Brain microvascular endothelial cell (primary cell): ENCODE data around the gene NFATC1.

Source experiments
- DNase-seq: peaks from one replicate; pipeline ENCODE4 v3.0.0-alpha.2; 2020
- H3K27ac ChIP-seq: fragments of 250-450 bp; sonication (Bioruptor Pico); 2 replicates; pipeline ENCODE4 v1.5.1; 2020; ENCODE audit warnings: mild to moderate bottlenecking, moderate library complexity
- H3K27me3 ChIP-seq: fragments of 250-450 bp; sonication (Bioruptor Pico); replicated peaks from 2 replicates; pipeline ENCODE4 v1.5.1; 2020; ENCODE audit warnings: mild to moderate bottlenecking
- H3K36me3 ChIP-seq: fragments of 250-450 bp; sonication (Bioruptor Pico); replicated peaks from 2 replicates; pipeline ENCODE4 v1.5.1; 2020; ENCODE audit warnings: mild to moderate bottlenecking
- H3K4me3 ChIP-seq: 2 replicates; pipeline ENCODE4 v1.5.1; 2011; ENCODE audit warnings: low read depth, mild to moderate bottlenecking, control low read depth, low read length, moderate library complexity
- CTCF ChIP-seq: IDR thresholded peaks from 2 replicates; pipeline ENCODE4 v1.5.1; 2011; ENCODE audit warnings: low read depth, mild to moderate bottlenecking, moderate library complexity, low read length, control low read depth, inconsistent platforms; ENCODE audit errors: missing control alignments
- in situ Hi-C: cut with HindIII; loops from 2 replicates; pipeline ENCODE4 v1.10.0; 2017; ENCODE audit warnings: low sequenced_read_pairs, low pct_ligation_motif_present

NFATC1 gene

DNA sequence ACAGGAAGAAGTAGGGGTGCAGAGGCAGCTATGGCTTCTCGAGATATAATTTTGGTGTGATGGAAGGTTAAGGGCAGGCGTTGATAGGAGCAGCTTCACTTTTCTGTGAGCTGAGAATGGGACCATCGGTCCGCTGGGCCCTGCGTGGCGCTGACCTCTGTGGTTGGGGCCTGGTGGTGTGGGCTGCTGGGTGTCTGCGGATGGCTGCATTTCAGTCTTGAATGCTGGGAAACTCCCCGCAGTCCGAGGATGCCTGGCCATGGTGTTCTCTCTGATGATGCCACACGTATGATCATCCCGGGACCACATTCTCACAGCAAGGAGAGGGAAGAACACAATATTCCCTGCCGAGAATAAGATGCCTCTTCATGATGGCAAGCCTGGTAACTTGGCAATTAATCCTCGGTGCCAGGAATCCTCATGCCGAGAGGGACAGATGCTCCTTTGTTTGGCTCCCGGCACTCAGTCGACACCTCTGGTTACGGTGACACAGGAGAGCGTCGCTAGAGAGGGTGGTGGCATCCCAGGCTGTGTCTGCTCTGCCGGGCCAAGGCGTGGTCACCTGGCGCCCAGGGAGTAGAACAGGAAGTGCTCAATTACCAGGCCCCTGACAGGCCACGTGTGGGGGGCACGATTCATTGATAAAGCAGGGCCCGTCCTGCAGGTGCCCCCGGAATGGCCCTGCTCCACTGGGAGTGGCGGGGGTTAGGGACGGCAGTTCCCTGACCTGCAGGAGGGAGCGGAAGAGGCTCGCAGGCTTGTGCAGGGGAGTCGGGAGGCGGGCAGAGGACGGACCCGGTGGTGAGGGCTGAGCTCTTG, 164.5 kb downstream of the NFATC1 start:
- no peak for DNase-seq
- in situ Hi-C loops: no loop called here
- Histone ChIP-seq H3K27ac (no peak overlapping the region), H3K27me3 (no peaks in the 10 kb centered on the region), H3K36me3 (no peaks in the 10 kb centered on the region), H3K4me3 (no peak overlapping the region)
- no peak for TF ChIP-seq CTCF

DNA sequence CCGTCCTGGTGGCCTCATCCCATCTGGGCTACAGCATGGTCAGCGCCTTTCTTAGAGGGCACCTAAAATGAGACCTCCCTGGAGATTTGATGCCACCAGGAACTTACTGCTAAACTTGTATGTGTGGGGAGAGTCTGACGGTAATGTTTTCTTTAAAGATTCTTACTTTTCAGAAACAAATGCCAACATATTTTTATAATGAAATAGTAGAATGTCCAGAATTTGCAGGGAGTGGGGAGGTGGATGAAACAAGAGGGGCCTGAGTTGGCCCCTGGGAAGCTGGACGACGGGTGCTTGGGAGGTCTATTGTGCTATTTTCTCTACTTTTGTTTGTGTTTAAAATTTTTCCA, 165.1 kb downstream of the NFATC1 start:
- in situ Hi-C loops: no loop called here
- Histone ChIP-seq H3K36me3 (no peaks in the 10 kb centered on the region), H3K27me3 (no peaks in the 10 kb centered on the region), H3K27ac (no peak overlapping the region), H3K4me3 (no peak overlapping the region)
- no peak for TF ChIP-seq CTCF
- no peak for DNase-seq

DNA sequence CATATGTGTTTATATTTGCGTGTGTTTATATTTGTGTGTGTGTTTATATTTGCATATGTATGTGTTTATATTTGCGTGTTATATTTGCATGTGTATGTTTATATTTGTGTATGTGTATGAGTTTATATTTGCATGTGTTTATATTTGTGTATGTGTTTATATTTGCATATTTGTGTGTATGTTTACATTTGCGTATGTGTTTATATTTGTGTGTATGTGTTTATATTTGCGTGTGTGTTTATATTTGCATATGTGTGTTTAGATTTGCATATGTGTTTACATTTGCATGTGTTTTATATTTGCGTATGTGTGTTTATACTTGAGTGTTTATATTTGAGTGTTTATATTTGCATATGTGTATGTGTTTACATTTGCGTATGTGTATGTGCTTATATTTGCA, 168.2 kb downstream of the NFATC1 start:
- in situ Hi-C loops: no loop called here
- Histone ChIP-seq H3K36me3 (no peaks in the 10 kb centered on the region), H3K27ac (no peak overlapping the region), H3K27me3 (no peaks in the 10 kb centered on the region), H3K4me3 (no peak overlapping the region)
- no peak for DNase-seq
- no peak for TF ChIP-seq CTCF

DNA sequence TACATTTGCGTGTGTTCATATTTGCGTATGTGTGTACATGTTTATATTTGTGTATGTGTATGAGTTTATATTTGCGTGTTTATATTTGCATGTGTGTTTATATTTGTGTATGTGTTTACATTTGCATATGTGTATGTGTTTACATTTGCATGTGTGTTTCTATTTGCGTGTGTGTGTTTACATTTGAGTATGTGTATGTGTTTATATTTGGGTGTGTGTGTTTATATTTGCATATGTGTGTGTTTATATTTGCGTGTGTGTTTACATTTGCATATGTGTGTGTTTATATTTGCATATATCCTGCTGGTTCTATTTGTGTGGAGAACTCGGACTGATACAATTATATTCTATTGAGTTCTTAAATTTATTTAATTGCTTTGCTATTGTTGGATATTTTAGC, 168.7 kb downstream of the NFATC1 start:
- H3K36me3 ChIP-seq: no peaks in the 10 kb centered on the region
- DNase-seq: no peak
- in situ Hi-C loops: no loop called here
- no peak overlapping the region for H3K27ac ChIP-seq
- H3K27me3 ChIP-seq: no peaks in the 10 kb centered on the region
- no peak for TF ChIP-seq CTCF
- no peak overlapping the region for H3K4me3 ChIP-seq

- H3K27ac ChIP-seq: no peak overlapping the region
- no peaks in the 10 kb centered on the region for H3K27me3 ChIP-seq
- no peak for DNase-seq
- H3K36me3 ChIP-seq: no peaks in the 10 kb centered on the region
- in situ Hi-C loops: no loop called here
- H3K4me3 ChIP-seq: no peak overlapping the region
- no peak for TF ChIP-seq CTCF
Measured at GRCh38 chr18:79566771-79567431, 171.2 kb downstream of the NFATC1 start.
